Measurements from ENCODE around the gene AMY2B. TPM values are rescaled to one million over a fixed set of nuclear protein-coding genes. Genes with fewer than 3 reads are reported as not detected.
"Not testable (repeated sequence)": the region's sequence is repeated elsewhere in the genome, so short reads cannot be mapped to it uniquely, and the experiment has no call there.

Gene AMY2B
- total RNA-seq, 1 experiment from 2014 or later, result 0.11 TPM

DNA sequence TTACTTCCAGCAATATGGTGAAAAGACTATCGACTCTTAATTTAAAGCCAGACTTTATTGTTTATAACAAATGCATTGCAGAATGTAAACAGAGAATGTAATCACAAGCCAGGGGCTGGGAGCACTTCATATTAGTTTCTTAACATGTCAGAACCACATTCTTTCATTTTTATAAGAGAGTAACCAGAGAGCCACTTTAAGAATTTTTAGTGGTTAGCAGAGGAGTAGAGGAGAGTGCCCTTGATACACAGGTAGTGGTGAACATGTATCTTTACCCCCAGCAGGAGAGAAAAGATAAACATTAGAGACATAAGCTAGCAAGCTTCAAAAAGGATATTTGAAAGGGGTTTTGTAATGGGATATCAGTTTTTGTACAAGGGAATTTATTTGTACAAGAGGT lies 11.1 kb downstream of the AMY2B start:
- no peak overlapping the region for H3K4me3 ChIP-seq
- H3K9me2 ChIP-seq (ENCODE audit: insufficient read depth), result no peaks in the 10 kb centered on the region
- TF ChIP-seq CTCF (conservative IDR thresholded peaks at IDR 0.05) (no peak), EZH2 (IDR thresholded peaks at IDR 0.05; ENCODE audit: low read depth) (no peak)
- ChIA-PET CTCF (no interaction called here), POLR2A (ENCODE audit: unreplicated experiment) (no interaction called here)
- H3K4me1 ChIP-seq (replicated peaks; ENCODE audit: insufficient read depth), result no peaks in the 10 kb centered on the region
- no peaks in the 10 kb centered on the region for H3F3A ChIP-seq (ENCODE audit: insufficient read depth, low read depth)
- H3K9me3 ChIP-seq (ENCODE audit: insufficient read depth, low read depth), result no peaks in the 10 kb centered on the region
- no peak overlapping the region for H3K4me2 ChIP-seq
- H3K79me2 ChIP-seq (ENCODE audit: low read depth), result no peaks in the 10 kb centered on the region
- no peaks in the 10 kb centered on the region for H3K36me3 ChIP-seq (ENCODE audit: low read depth)
- no peak overlapping the region for H3K27ac ChIP-seq
- BruUV-seq (replicated peaks), result no TSS peak
- no peaks in the 10 kb centered on the region for H3K27me3 ChIP-seq (ENCODE audit: insufficient read depth, low read depth)
- no peak overlapping the region for H2AFZ ChIP-seq
- H4K20me1 ChIP-seq (ENCODE audit: insufficient read depth), result no peaks in the 10 kb centered on the region
- DNase-seq, result no peak
- intact Hi-C loops (cut with micrococcal nuclease; ENCODE audit: unreplicated experiment), result no loop called here

DNA sequence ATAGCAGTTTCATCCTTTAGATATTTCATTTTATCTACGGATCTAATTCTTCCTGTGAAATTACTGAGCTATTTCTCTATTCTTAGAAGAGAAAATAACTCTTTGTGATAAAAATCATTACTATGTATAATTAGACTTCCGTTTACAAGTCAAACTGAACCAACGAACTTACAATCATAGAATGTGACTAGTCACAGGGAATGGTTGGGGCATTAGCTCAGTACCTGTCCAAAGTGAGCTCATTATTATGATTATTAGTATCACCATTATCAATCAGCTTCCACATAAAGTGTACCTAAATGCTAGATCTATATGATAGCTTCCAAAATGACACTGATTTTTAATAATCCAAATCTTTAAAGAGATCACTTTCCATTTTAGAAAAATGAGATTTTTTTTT lies 12.5 kb downstream of the AMY2B start:
- no peaks in the 10 kb centered on the region for H3K9me3 ChIP-seq (ENCODE audit: insufficient read depth, low read depth)
- H3K4me3 ChIP-seq, result no peak overlapping the region
- H3K27me3 ChIP-seq (ENCODE audit: insufficient read depth, low read depth), result no peaks in the 10 kb centered on the region
- no peaks in the 10 kb centered on the region for H3F3A ChIP-seq (ENCODE audit: insufficient read depth, low read depth)
- no TSS peak for BruUV-seq (replicated peaks)
- H3K9me2 ChIP-seq (ENCODE audit: insufficient read depth), result no peaks in the 10 kb centered on the region
- H2AFZ ChIP-seq, result no peak overlapping the region
- ChIA-PET CTCF (no interaction called here), POLR2A (ENCODE audit: unreplicated experiment) (no interaction called here)
- H3K27ac ChIP-seq, result no peak overlapping the region
- no peaks in the 10 kb centered on the region for H3K79me2 ChIP-seq (ENCODE audit: low read depth)
- H3K4me2 ChIP-seq, result no peak overlapping the region
- H3K36me3 ChIP-seq (ENCODE audit: low read depth), result no peaks in the 10 kb centered on the region
- H4K20me1 ChIP-seq (ENCODE audit: insufficient read depth), result no peaks in the 10 kb centered on the region
- no peaks in the 10 kb centered on the region for H3K4me1 ChIP-seq (replicated peaks; ENCODE audit: insufficient read depth)
- intact Hi-C loops (cut with micrococcal nuclease; ENCODE audit: unreplicated experiment), result no loop called here
- DNase-seq, result no peak
- TF ChIP-seq CTCF (conservative IDR thresholded peaks at IDR 0.05) (no peak), EZH2 (IDR thresholded peaks at IDR 0.05; ENCODE audit: low read depth) (no peak)

GRCh38 chr1:103584537-103584936 lies 13.1 kb downstream of the AMY2B start:
- Histone ChIP-seq H3K27ac (no peak overlapping the region), H4K20me1 (ENCODE audit: insufficient read depth) (no peaks in the 10 kb centered on the region), H3K4me3 (no peak overlapping the region), H3K9me3 (ENCODE audit: insufficient read depth, low read depth) (no peaks in the 10 kb centered on the region), H3K27me3 (ENCODE audit: insufficient read depth, low read depth) (no peaks in the 10 kb centered on the region), H3K4me1 (replicated peaks; ENCODE audit: insufficient read depth) (no peaks in the 10 kb centered on the region), H3F3A (ENCODE audit: insufficient read depth, low read depth) (no peaks in the 10 kb centered on the region), H3K36me3 (ENCODE audit: low read depth) (no peaks in the 10 kb centered on the region), H3K79me2 (ENCODE audit: low read depth) (no peaks in the 10 kb centered on the region), H3K9me2 (ENCODE audit: insufficient read depth) (no peaks in the 10 kb centered on the region), H3K4me2 (no peak overlapping the region), H2AFZ (no peak overlapping the region)
- CTCF ChIA-PET, result no interaction called here
- no TSS peak for BruUV-seq (replicated peaks)
- no peak for TF ChIP-seq EZH2 (IDR thresholded peaks at IDR 0.05; ENCODE audit: low read depth)
- no peak for TF ChIP-seq CTCF (conservative IDR thresholded peaks at IDR 0.05)
- intact Hi-C loops (cut with micrococcal nuclease; ENCODE audit: unreplicated experiment), result no loop called here
- POLR2A ChIA-PET (ENCODE audit: unreplicated experiment), result no interaction called here
- no peak for DNase-seq

GRCh38 chr1:103602740-103603139 lies 31.4 kb downstream of the AMY2B start:
- H3K4me3 ChIP-seq; H3K9me3 ChIP-seq (ENCODE audit: insufficient read depth, low read depth); CTCF ChIA-PET; H3K27ac ChIP-seq; H3K4me2 ChIP-seq; BruUV-seq (replicated peaks); H4K20me1 ChIP-seq (ENCODE audit: insufficient read depth); H3F3A ChIP-seq (ENCODE audit: insufficient read depth, low read depth); H3K27me3 ChIP-seq (ENCODE audit: insufficient read depth, low read depth); H3K36me3 ChIP-seq (ENCODE audit: low read depth); H3K4me1 ChIP-seq (replicated peaks; ENCODE audit: insufficient read depth); H3K9me2 ChIP-seq (ENCODE audit: insufficient read depth); H2AFZ ChIP-seq; DNase-seq; H3K79me2 ChIP-seq (ENCODE audit: low read depth); POLR2A ChIA-PET (ENCODE audit: unreplicated experiment); intact Hi-C loops (cut with micrococcal nuclease; ENCODE audit: unreplicated experiment): not testable (repeated sequence)

Measured in PC-9 (cell line).